CD4-positive, alpha-beta T cell (primary cell): Measurements from ENCODE around the gene KHSRP. TPM values are rescaled to one million over a fixed set of nuclear protein-coding genes. Genes with fewer than 3 reads are reported as not detected.

Experiments used
- ATAC-seq: fragments of 200-7000 bp; cut with Tn5 transposase; one replicate; pipeline ENCODE4 v1.10.0; 2022; ENCODE audit warnings: mild to moderate bottlenecking; ENCODE audit not compliant: poor library complexity
- CTCF ChIA-PET: fragments of 350-600 bp; sonication (Branson Sonifier 250); formaldehyde crosslinking; loops from one replicate; lab custom pipeline; 2021; ENCODE audit warnings: antibody characterized with exemption, inconsistent platforms; lab: Charles Lee
- POLR2A ChIA-PET: fragments of 350-600 bp; sonication (Branson Sonifier 250); formaldehyde crosslinking; loops from one replicate; lab custom pipeline; 2021; ENCODE audit warnings: antibody characterized with exemption, inconsistent platforms; lab: Charles Lee
- DNase-seq, 14 experiments: peaks; one replicate each; pipeline ENCODE4 v3.0.0-alpha.2; 2013 to 2020; ENCODE audit warnings: mixed read lengths in 2 of 14
- H3K27ac ChIP-seq, 2 donors: one replicate each; pipeline versions ENCODE4 v1.5.1 to v1.7.0; 2013; ENCODE audit warnings: low read length in 2 of 2, low read depth in 1 of 2, mild to moderate bottlenecking in 1 of 2
- H3K27me3 ChIP-seq, 2 experiments: 1 replicate in 1 of 2; 2 replicates in 1 of 2; pipeline versions ENCODE4 v1.6.1 to v1.7.0; 2013; ENCODE audit warnings: low read length in 2 of 2, control low read depth in 1 of 2, mild to moderate bottlenecking in 1 of 2, moderate library complexity in 1 of 2; ENCODE audit not compliant: insufficient read depth in 2 of 2, control insufficient read depth in 1 of 2
- H3K36me3 ChIP-seq: one replicate; pipeline ENCODE4 v1.6.1; 2013; ENCODE audit warnings: low read length, control low read depth; ENCODE audit not compliant: insufficient read depth
- H3K4me1 ChIP-seq: one replicate; pipeline ENCODE4 v1.6.1; 2013; ENCODE audit warnings: low read length, control low read depth; ENCODE audit not compliant: insufficient read depth
- H3K4me3 ChIP-seq: one replicate; pipeline ENCODE4 v1.5.1; 2013; ENCODE audit warnings: mild to moderate bottlenecking, low read length, moderate library complexity
- H3K9me3 ChIP-seq, 2 experiments: 1 replicate in 1 of 2; 2 replicates in 1 of 2; pipeline versions ENCODE4 v1.6.1 to v1.7.0; 2013; ENCODE audit warnings: low read length in 2 of 2, mild to moderate bottlenecking in 2 of 2, control low read depth in 1 of 2, moderate library complexity in 1 of 2; ENCODE audit not compliant: control insufficient read depth in 1 of 2, insufficient read depth in 1 of 2
- H3K27ac Mint-ChIP-seq: one replicate; pipeline ENCODE4 v1.8.0; 2020; ENCODE audit warnings: mixed read lengths
- H3K27me3 Mint-ChIP-seq: one replicate; pipeline ENCODE4 v1.8.0; 2021; ENCODE audit warnings: mixed read lengths
- H3K36me3 Mint-ChIP-seq: one replicate; pipeline ENCODE4 v1.8.0; 2021; ENCODE audit warnings: low read depth, mixed read lengths
- H3K4me1 Mint-ChIP-seq: one replicate; pipeline ENCODE4 v1.8.0; 2021; ENCODE audit warnings: low read depth, mixed read lengths
- H3K4me3 Mint-ChIP-seq: one replicate; pipeline ENCODE4 v1.8.0; 2020; ENCODE audit warnings: mild to moderate bottlenecking, mixed read lengths
- H3K9me3 Mint-ChIP-seq: one replicate; pipeline ENCODE4 v1.8.0; 2020; ENCODE audit warnings: mixed read lengths
- CTCF ChIP-seq: fragments of 200-600 bp; IDR thresholded peaks from one replicate; pipeline ENCODE4 v1.8.0; 2022; ENCODE audit warnings: antibody characterized with exemption, mild to moderate bottlenecking
- intact Hi-C, 2 experiments: fragments of 100-400 bp; cut with DNase I in 1 of 2; cut with micrococcal nuclease in 1 of 2; formaldehyde crosslinking; loops; one replicate each; pipeline versions ENCODE4 v1.15.1 to v1.9.0; 2023 to 2025; cut with DNase I, micrococcal nuclease
- total RNA-seq, 174 experiments: library from RNA in 2 of 174; stranded (reverse) in 2 of 174; gene quantifications; one replicate each; pipeline ENCODE4 v1.2.3 and lab custom pipeline; 2021 to 2026

Gene KHSRP
- total RNA-seq, 2 experiments from 2014 or later: 128 to 143 TPM

- Histone ChIP-seq H3K27ac (no peak overlapping the region), H3K27me3 (no peaks in the 10 kb centered on the region), H3K9me3 (no peaks in the 10 kb centered on the region), H3K4me3 (no peak overlapping the region), H3K36me3 (peaks cover 85% of the 10 kb centered on the region), H3K4me1 (peaks cover 16% of the 10 kb centered on the region)
- H3K4me1 Mint-ChIP-seq: peaks cover 10% of the 10 kb centered on the region
- ATAC-seq (no peak), DNase-seq (no peak)
- ChIA-PET CTCF (no interaction called here), POLR2A (interaction anchor here (0.6 kb wide), 1 partner anchor 57 kb away, joined by 3 read pairs; the partner anchor contains the start of gene CLPP)
- H3K27ac Mint-ChIP-seq: no peak overlapping the region
- no peak for TF ChIP-seq CTCF
- H3K4me3 Mint-ChIP-seq: no peak overlapping the region
- no peaks in the 10 kb centered on the region for H3K27me3 Mint-ChIP-seq
- peaks cover 87% of the 10 kb centered on the region for H3K36me3 Mint-ChIP-seq
- intact Hi-C loops: no loop called here
- no peaks in the 10 kb centered on the region for H3K9me3 Mint-ChIP-seq
These were observed 6.7 kb downstream of the KHSRP start for GRCh38 chr19:6417713-6418561.

- peaks cover 79% of the 10 kb centered on the region for H3K36me3 Mint-ChIP-seq
- ChIA-PET POLR2A (no interaction called here), CTCF (no interaction called here)
- Histone ChIP-seq H3K36me3 (peaks cover 78% of the 10 kb centered on the region), H3K9me3 (no peaks in the 10 kb centered on the region), H3K4me3 (no peak overlapping the region), H3K4me1 (peaks cover 5% of the 10 kb centered on the region), H3K27me3 (no peaks in the 10 kb centered on the region), H3K27ac (no peak overlapping the region)
- TF ChIP-seq CTCF: no peak
- intact Hi-C loops: no loop called here
- no peaks in the 10 kb centered on the region for H3K9me3 Mint-ChIP-seq
- no peak for DNase-seq
- H3K27me3 Mint-ChIP-seq: no peaks in the 10 kb centered on the region
- H3K4me3 Mint-ChIP-seq: no peak overlapping the region
- ATAC-seq: no peak
- H3K4me1 Mint-ChIP-seq: no peaks in the 10 kb centered on the region
- no peak overlapping the region for H3K27ac Mint-ChIP-seq
These were observed 7.8 kb downstream of the KHSRP start for GRCh38 chr19:6416658-6417405.

GRCh38 chr19:6415591-6416190, 8.9 kb downstream of the KHSRP start:
- Histone ChIP-seq H3K4me3 (no peak overlapping the region), H3K9me3 (no peaks in the 10 kb centered on the region), H3K27me3 (no peaks in the 10 kb centered on the region), H3K36me3 (peaks cover 67% of the 10 kb centered on the region), H3K27ac (no peak overlapping the region), H3K4me1 (no peaks in the 10 kb centered on the region)
- H3K36me3 Mint-ChIP-seq: peaks cover 68% of the 10 kb centered on the region
- no peaks in the 10 kb centered on the region for H3K9me3 Mint-ChIP-seq
- ChIA-PET POLR2A (interaction anchor here (0.6 kb wide), 1 partner anchor 370 kb away, joined by 3 read pairs; no protein-coding TSS in a partner anchor), CTCF (no interaction called here)
- H3K27ac Mint-ChIP-seq: no peak overlapping the region
- H3K4me1 Mint-ChIP-seq: no peaks in the 10 kb centered on the region
- ATAC-seq (no peak), DNase-seq (peak in 1 of 14 experiments; percentile 22)
- TF ChIP-seq CTCF: no peak
- H3K4me3 Mint-ChIP-seq: no peak overlapping the region
- intact Hi-C loops: no loop called here
- H3K27me3 Mint-ChIP-seq: no peaks in the 10 kb centered on the region
